Stomach (tissue), 9 donors: Measurements from ENCODE around the gene MAGEC3. TPM values are rescaled to one million over a fixed set of nuclear protein-coding genes. Genes with fewer than 3 reads are reported as not detected.

ENCODE experiments used
- DNase-seq, 2 donors: peaks; one replicate each; pipeline versions ENCODE4 v3.0.0 to v3.0.0-alpha.2; 2013 to 2019
- H3K27ac ChIP-seq, 5 donors: fragments of 200-600 bp in 4 of 5; sonication (generic) in 4 of 5; one replicate each; pipeline ENCODE4 v1.5.1; 2013 to 2019; ENCODE audit warnings: mild to moderate bottlenecking in 1 of 5, moderate library complexity in 1 of 5
- H3K27me3 ChIP-seq, 3 donors: fragments of 200-600 bp; sonication (generic); one replicate each; pipeline ENCODE4 v1.5.1; 2017 to 2019; ENCODE audit warnings: mixed run types in 1 of 3
- H3K36me3 ChIP-seq, 4 donors: fragments of 200-600 bp; sonication (generic); 1 replicate in 3 of 4; 2 replicates in 1 of 4; pipeline ENCODE4 v1.5.1; 2016 to 2019
- H3K4me1 ChIP-seq, 4 donors: fragments of 200-600 bp; sonication (generic); one replicate each; pipeline ENCODE4 v1.5.1; 2016 to 2019
- H3K4me3 ChIP-seq, 4 donors: fragments of 200-600 bp; sonication (generic) in 3 of 4; one replicate each; pipeline ENCODE4 v1.5.1; 2016 to 2019; ENCODE audit warnings: mild to moderate bottlenecking in 1 of 4
- H3K9me3 ChIP-seq, 4 donors: fragments of 200-600 bp; sonication (generic); one replicate each; pipeline ENCODE4 v1.5.1; 2016 to 2019
- EP300 ChIP-seq: sonication (generic); formaldehyde crosslinking; IDR thresholded peaks from one replicate; pipeline ENCODE4 v1.6.1; 2017; ENCODE audit warnings: antibody characterized with exemption
- POLR2A ChIP-seq, 4 donors: fragments of 450-650 bp; IDR thresholded peaks; one replicate each; pipeline ENCODE4 v1.6.1; 2016; ENCODE audit warnings: antibody characterized with exemption in 4 of 4, control low read depth in 2 of 4, mild to moderate bottlenecking in 1 of 4, moderate library complexity in 1 of 4
- POLR2AphosphoS5 ChIP-seq, 3 donors: sonication (generic); formaldehyde crosslinking; IDR thresholded peaks; one replicate each; pipeline ENCODE4 v1.6.1; 2016; ENCODE audit warnings: antibody characterized with exemption in 3 of 3
- WGBS, 5 donors: extraction: QIAGEN DNeasy Blood & Tissue Kit in 3 of 5; methylation state at CpG; one replicate each; pipeline versions ENCODE4 v1.1.5 to v1.1.7; 2013 to 2018; 5-methylcytosine and 5-hydroxymethylcytosine counted together
- intact Hi-C: fragments of 100-400 bp; cut with DNase I; formaldehyde crosslinking; loops from one replicate; pipeline ENCODE4 v1.15.1; 2023; ENCODE audit warnings: low total_unique reads
- polyA plus RNA-seq, 3 donors: library from polyadenylated mRNA; stranded (reverse); fragments of 200-250 nt; gene quantifications; one replicate each; pipeline ENCODE4 v1.2.3, GENCODE V29; 2013
- total RNA-seq, 5 donors: library from RNA; depleted of rRNA; stranded (reverse); fragments of >200 nt; gene quantifications; one replicate each; pipeline versions ENCODE4 v1.1.0 to v1.2.3, GENCODE V29; 2014 to 2016
- TF ChIP-seq, protein P1 (sequence below), 7 experiments: fragments of 450-650 bp in 4 of 7; fragments of 200-600 bp in 3 of 7; sonication (generic) in 3 of 7; IDR thresholded peaks; one replicate each; pipeline ENCODE4 v1.5.1; 2016 to 2019; ENCODE audit warnings: antibody characterized with exemption in 7 of 7, control low read depth in 2 of 7, mild to moderate bottlenecking in 1 of 7
- donor health status: healthy with polysubstance abuse.
- donor health status: Bipolar disorder and iron deficiency.
- donor health status: healthy.

MAGEC3 gene
- total and polyA plus RNA-seq, 8 donors: not detected

DNA sequence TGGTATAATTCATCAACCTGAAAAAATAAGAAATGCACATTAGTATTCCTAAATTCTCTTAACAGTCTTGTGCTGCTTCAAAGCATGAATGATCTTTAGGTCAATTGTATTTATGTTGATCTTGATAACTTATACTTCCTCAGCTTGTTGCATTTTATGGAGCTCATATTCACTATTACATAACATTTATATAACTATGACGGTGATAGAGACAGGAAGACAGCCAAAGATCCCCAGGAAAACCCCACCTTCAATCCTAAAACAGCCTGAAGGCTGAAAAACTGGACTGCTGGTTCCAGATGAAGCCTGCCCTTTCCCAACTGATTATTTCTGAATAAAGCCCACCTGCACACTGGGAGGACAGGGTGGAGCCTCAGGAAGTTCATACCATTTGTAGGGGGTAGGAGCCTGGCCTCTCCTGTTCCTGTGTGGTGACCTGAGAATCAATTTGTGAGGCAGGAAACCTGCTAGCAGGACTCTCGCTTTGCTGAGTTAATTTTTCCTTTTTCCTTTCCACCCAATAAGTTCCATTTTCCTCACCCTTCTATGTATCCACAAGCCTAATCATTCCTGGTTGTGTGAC, 96.0 kb downstream of the MAGEC3 start:
- 57 to 67% (median 62%) methylated on average over 2 of the region's 2 CpGs for WGBS, 5 donors
- H3K27me3 ChIP-seq: no peaks in the 10 kb centered on the region
- no peak for DNase-seq
- intact Hi-C loops: no loop called here
- TF ChIP-seq EP300 (no peak), POLR2AphosphoS5 (IDR thresholded peaks at IDR 0.05) (no peak), POLR2A (IDR thresholded peaks at IDR 0.05) (no peak)
- TF ChIP-seq, protein P1, sequence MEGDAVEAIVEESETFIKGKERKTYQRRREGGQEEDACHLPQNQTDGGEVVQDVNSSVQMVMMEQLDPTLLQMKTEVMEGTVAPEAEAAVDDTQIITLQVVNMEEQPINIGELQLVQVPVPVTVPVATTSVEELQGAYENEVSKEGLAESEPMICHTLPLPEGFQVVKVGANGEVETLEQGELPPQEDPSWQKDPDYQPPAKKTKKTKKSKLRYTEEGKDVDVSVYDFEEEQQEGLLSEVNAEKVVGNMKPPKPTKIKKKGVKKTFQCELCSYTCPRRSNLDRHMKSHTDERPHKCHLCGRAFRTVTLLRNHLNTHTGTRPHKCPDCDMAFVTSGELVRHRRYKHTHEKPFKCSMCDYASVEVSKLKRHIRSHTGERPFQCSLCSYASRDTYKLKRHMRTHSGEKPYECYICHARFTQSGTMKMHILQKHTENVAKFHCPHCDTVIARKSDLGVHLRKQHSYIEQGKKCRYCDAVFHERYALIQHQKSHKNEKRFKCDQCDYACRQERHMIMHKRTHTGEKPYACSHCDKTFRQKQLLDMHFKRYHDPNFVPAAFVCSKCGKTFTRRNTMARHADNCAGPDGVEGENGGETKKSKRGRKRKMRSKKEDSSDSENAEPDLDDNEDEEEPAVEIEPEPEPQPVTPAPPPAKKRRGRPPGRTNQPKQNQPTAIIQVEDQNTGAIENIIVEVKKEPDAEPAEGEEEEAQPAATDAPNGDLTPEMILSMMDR (IDR thresholded peaks at IDR 0.05): no peak
- no peak overlapping the region for H3K4me3 ChIP-seq
- H3K4me1 ChIP-seq: no peaks in the 10 kb centered on the region
- no peak overlapping the region for H3K27ac ChIP-seq
- H3K9me3 ChIP-seq: no peaks in the 10 kb centered on the region
- no peaks in the 10 kb centered on the region for H3K36me3 ChIP-seq

DNA sequence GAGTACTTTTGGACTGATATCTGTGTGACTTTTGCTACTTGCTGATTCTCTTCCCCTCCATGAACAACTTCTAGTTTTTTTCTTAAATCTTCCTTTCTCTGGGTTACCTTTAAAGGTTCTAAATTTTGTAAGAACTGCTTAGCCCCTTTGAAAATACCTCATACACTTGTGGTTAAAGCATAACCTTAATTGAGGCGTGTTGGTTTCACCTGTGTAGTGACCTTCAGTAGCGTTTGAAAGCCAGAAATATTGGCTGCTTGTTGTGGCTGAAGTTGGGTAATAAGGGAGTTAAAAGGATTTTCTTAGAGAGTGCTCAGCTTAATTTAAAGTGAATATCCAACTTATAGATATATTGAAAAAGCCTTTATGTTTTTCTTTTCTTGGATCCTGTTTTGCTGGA, 97.5 kb downstream of the MAGEC3 start:
- WGBS, 5 donors: 58 to 95% (median 65%) methylated on average over 2 of the region's 2 CpGs
- DNase-seq: no peak
- Histone ChIP-seq H3K27ac (no peak overlapping the region), H3K4me3 (no peak overlapping the region), H3K4me1 (no peaks in the 10 kb centered on the region), H3K27me3 (no peaks in the 10 kb centered on the region), H3K9me3 (no peaks in the 10 kb centered on the region), H3K36me3 (no peaks in the 10 kb centered on the region)
- intact Hi-C loops: no loop called here
- no peak for TF ChIP-seq EP300
- no peak for TF ChIP-seq POLR2A (IDR thresholded peaks at IDR 0.05)
- TF ChIP-seq POLR2AphosphoS5 (IDR thresholded peaks at IDR 0.05): no peak
- TF ChIP-seq, protein P1 (IDR thresholded peaks at IDR 0.05): no peak

DNA sequence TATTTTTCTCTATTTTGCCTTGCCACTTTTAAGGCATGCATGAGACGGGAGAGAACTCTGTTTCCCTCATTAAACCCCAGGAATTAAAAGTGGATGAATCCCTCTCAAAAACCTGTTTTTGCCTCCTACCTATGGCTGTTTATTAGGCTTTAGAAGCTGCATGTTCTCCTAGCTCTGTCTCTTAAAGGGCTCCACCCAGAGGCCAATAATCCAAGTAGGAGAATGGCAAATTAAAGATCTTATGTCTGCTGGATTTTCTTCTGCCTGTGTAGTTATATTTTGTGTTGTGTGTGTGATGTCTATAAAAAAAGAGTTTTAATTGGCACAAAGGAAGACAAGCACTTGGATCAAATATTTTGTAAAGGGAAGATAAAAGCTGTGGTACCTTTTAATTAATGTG, 98.0 kb downstream of the MAGEC3 start:
- no peaks in the 10 kb centered on the region for H3K4me1 ChIP-seq
- WGBS, 5 donors: 52 to 93% (median 81%) methylated on average over 1 of the region's 1 CpG
- H3K27me3 ChIP-seq: no peaks in the 10 kb centered on the region
- no peak for TF ChIP-seq POLR2A (IDR thresholded peaks at IDR 0.05)
- no peak overlapping the region for H3K4me3 ChIP-seq
- no peaks in the 10 kb centered on the region for H3K9me3 ChIP-seq
- no peak for DNase-seq
- no peak overlapping the region for H3K27ac ChIP-seq
- no peaks in the 10 kb centered on the region for H3K36me3 ChIP-seq
- intact Hi-C loops: no loop called here

DNA sequence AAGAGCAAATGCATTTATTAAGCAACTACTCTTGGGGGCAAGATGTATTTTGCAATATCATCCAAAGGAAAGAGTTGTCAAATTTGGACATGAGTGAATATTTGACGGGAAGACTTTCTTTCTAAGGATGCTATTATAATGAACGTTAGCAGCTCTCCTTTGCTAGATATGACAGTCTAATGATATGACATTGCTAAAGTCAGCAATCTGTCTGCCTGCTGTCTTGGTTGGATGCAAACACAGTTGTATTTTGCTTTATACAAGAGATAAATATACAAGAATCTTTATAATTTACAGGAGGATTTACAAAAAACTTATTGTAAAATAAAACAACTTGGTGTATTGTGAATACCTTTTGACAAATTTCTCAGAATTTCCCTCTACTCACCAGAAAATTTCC, 103.1 kb downstream of the MAGEC3 start:
- H3K9me3 ChIP-seq: no peaks in the 10 kb centered on the region
- DNase-seq: no peak
- 81 to 94% (median 92%) methylated on average over 2 of the region's 2 CpGs for WGBS, 5 donors
- H3K36me3 ChIP-seq: no peaks in the 10 kb centered on the region
- TF ChIP-seq POLR2AphosphoS5 (IDR thresholded peaks at IDR 0.05): no peak
- no peak for TF ChIP-seq POLR2A (IDR thresholded peaks at IDR 0.05)
- TF ChIP-seq, protein P1 (IDR thresholded peaks at IDR 0.05): no peak
- TF ChIP-seq EP300: no peak
- no peaks in the 10 kb centered on the region for H3K4me1 ChIP-seq
- no peaks in the 10 kb centered on the region for H3K27me3 ChIP-seq
- H3K27ac ChIP-seq: no peak overlapping the region
- H3K4me3 ChIP-seq: no peak overlapping the region
- intact Hi-C loops: no loop called here

DNA sequence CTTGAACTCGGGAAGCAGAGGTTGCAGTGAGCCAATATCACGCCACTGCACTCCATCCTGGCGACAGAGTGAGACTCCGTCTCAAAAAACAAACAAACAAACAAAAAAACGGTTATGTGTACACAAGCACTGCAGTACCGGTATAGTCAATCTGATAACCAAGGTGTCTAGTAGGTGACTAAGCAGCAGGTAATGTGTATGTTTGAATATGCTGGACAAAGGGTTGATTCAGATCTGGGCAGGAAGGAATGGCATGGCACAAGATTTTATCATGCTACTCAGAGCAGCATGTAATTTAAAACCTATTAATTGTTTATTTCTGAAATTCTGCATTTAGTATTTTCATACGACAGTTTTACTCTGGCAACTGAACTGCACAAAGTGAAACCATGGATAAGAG, 107.3 kb downstream of the MAGEC3 start:
- 54 to 75% (median 63%) methylated on average over 6 to 7 of the region's 7 CpGs for WGBS, 5 donors
- TF ChIP-seq POLR2A (IDR thresholded peaks at IDR 0.05): no peak
- no peak for TF ChIP-seq POLR2AphosphoS5 (IDR thresholded peaks at IDR 0.05)
- no peak for TF ChIP-seq EP300
- TF ChIP-seq, protein P1 (IDR thresholded peaks at IDR 0.05): no peak
- H3K36me3 ChIP-seq: no peaks in the 10 kb centered on the region
- H3K27ac ChIP-seq: no peak overlapping the region
- H3K4me1 ChIP-seq: no peaks in the 10 kb centered on the region
- H3K27me3 ChIP-seq: no peaks in the 10 kb centered on the region
- H3K9me3 ChIP-seq: peaks cover 0 to 1% (median 0%) of the 10 kb centered on the region in 4 donors
- no peak for DNase-seq
- H3K4me3 ChIP-seq: no peak overlapping the region
- intact Hi-C loops: no loop called here
